ENCODE results near the gene CLPX.
A peak's percentile ranks its signal among the peaks of the same experiment; 100 is the strongest.
"Not testable (repeated sequence)": the region's sequence is repeated elsewhere in the genome, so short reads cannot be mapped to it uniquely, and the experiment has no call there.

The CLPX gene

DNA sequence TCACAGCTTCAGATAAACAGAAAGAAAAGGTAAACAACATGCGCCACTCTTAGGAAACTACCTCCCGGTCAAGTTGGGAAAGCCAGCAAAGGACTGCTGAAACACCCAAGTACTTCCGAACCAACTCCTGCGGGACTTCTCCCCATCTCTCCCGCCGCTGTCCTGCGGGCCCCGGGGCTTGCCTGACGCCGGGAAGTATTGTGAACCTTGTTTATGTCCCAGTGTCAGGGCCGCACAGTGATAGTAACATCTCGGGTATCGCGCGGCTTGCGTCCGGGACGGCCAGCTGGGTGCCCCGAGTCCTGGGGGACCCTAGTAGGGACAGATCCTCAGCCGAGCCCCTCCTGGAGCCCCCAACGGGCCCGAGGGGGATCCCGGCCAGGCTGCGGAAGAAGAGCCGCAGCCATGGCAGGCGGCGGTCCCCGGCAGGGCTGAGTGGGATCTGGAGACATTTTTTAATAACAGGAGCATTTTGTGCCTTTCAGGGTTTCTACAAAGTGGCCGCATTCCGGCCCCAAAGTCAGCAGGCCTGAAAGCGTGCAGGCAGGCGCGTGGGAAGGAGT, 756 bp downstream of the CLPX start:
- TF ChIP-seq, protein P1, sequence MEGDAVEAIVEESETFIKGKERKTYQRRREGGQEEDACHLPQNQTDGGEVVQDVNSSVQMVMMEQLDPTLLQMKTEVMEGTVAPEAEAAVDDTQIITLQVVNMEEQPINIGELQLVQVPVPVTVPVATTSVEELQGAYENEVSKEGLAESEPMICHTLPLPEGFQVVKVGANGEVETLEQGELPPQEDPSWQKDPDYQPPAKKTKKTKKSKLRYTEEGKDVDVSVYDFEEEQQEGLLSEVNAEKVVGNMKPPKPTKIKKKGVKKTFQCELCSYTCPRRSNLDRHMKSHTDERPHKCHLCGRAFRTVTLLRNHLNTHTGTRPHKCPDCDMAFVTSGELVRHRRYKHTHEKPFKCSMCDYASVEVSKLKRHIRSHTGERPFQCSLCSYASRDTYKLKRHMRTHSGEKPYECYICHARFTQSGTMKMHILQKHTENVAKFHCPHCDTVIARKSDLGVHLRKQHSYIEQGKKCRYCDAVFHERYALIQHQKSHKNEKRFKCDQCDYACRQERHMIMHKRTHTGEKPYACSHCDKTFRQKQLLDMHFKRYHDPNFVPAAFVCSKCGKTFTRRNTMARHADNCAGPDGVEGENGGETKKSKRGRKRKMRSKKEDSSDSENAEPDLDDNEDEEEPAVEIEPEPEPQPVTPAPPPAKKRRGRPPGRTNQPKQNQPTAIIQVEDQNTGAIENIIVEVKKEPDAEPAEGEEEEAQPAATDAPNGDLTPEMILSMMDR (IDR thresholded peaks at IDR 0.05; ENCODE audit: low read depth, low read length, missing control alignments) = no peak
- peak overlapping the region; percentile 76 for H3K4me3 ChIP-seq (ENCODE audit: low read depth, low read length)
- in situ Hi-C loops (cut with HindIII; ENCODE audit: low sequenced_read_pairs) = no loop called here
- no peak for DNase-seq (ENCODE audit: low read depth)

DNA sequence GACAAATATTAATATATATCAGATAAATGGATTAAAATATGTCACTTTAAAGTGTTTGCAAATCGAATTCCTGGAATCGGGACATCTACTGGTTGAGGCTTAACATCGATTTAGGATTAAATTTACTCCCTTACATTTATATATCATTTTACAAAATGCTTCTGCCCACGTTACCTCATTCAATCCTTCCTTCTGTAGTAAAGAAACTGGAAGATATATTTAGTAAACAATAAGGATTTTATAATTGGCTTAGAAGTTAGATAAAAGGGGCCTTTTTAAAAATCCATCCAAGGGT, 1.3 kb downstream of the CLPX start:
- TF ChIP-seq, protein P1 (IDR thresholded peaks at IDR 0.05; ENCODE audit: low read depth, low read length, missing control alignments) = no peak
- in situ Hi-C loops (cut with HindIII; ENCODE audit: low sequenced_read_pairs) = no loop called here
- no peak for DNase-seq (ENCODE audit: low read depth)
- peak overlapping the region; percentile 76 for H3K4me3 ChIP-seq (ENCODE audit: low read depth, low read length)

DNA sequence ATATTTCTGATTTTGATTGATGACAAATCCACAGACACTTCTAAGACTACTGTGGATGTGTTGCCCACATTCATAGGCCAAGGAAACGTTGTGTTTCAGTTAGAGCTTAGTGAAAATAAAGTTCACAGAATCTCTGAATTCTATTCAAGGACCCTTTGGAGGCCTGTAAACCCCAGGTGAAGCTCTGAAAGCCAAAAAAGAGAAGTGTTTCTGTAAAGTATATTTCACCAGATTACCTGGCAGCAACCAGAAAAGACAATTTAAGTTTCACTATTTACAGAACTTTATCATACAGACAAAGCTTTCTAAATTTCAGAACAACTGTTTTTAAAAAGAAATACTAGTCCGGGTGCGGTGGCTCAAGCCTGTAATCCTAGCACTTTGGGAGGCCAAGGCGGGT, 2.6 kb downstream of the CLPX start:
- no peak for DNase-seq (ENCODE audit: low read depth)
- in situ Hi-C loops (cut with HindIII; ENCODE audit: low sequenced_read_pairs) = no loop called here
- no peak overlapping the region for H3K4me3 ChIP-seq (ENCODE audit: low read depth, low read length)
- TF ChIP-seq, protein P1 (IDR thresholded peaks at IDR 0.05; ENCODE audit: low read depth, low read length, missing control alignments) = no peak

DNA sequence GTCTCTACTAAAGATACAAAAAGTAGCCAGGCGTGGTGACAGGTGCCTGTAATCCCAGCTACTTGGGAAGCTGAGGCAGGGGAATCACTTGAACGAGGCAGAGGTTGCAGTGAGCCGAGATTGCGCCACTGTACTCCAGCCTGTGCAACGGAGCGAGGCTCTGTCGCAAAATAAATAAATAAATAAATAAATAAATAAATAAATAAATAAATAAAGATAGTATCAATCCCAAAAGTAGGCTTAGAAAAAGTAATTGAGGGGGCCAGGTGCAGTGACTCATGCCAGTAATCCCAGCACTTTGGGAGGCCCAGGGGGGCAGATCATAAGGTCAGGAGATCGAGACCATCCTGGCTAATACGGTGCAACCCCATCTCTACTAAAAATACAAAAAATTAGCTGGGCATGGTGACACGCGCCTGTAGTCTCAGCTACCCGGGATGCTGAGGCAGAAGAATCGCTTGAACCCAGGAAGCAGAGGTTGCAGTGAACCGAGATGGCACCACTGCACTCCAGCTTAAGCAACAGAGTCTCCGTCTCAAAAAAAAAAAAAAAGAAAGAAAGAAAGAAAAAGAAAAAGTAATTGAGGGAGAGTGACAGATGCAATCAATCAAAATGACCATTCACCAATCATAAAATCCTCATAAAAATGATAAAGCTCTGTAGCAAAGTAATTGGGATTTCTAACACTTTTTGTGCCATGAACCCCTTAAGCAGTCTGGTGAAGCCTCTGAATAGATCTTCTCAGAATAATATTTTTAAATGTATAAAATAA, 3.4 kb downstream of the CLPX start:
- in situ Hi-C loops (cut with HindIII; ENCODE audit: low sequenced_read_pairs); DNase-seq (ENCODE audit: low read depth); H3K4me3 ChIP-seq (ENCODE audit: low read depth, low read length): not testable (repeated sequence)

DNA sequence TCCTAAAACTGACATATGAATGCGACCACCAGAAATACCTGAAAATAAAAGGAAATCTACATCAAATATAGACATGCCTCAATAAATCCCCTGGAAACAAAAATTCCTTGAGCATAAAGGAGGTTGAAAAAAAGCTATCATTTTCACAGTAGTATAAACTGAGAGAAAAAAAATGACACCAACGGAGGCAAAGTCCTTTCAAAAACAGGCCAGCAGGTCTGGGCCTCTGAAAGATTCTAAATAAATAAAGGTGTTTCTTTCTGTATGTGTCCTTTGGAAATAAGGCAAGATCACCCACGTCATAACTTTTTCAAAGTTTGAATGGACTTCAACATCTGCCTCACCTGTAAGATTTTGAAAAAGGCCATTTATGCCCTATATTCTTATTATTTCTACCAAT, 5.0 kb downstream of the CLPX start:
- in situ Hi-C loops (cut with HindIII; ENCODE audit: low sequenced_read_pairs) = no loop called here
- no peak overlapping the region for H3K4me3 ChIP-seq (ENCODE audit: low read depth, low read length)
- DNase-seq (ENCODE audit: low read depth) = no peak
- TF ChIP-seq, protein P1 (IDR thresholded peaks at IDR 0.05; ENCODE audit: low read depth, low read length, missing control alignments) = no peak

DNA sequence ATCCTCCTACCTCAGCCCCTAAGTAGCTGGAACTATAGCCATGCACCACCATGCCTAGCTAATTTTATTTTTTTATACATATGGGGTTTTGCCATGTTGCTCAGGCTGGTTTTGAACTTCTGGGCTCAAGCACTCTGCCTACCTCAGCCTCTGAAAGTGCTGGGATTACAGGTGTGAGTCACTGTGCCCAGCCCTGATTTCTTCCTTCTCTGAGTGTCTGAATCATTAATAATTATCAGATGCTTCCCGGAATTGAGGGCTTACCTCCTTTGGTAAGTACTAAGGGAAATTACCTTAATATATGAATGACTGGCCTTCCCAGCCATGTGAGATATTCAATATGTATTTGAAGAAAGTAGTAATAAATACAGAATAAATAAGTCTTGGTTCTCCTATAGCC, 7.2 kb downstream of the CLPX start:
- TF ChIP-seq, protein P1 (IDR thresholded peaks at IDR 0.05; ENCODE audit: low read depth, low read length, missing control alignments) = no peak
- H3K4me3 ChIP-seq (ENCODE audit: low read depth, low read length) = no peak overlapping the region
- in situ Hi-C loops (cut with HindIII; ENCODE audit: low sequenced_read_pairs) = no loop called here
- DNase-seq (ENCODE audit: low read depth) = no peak

DNA sequence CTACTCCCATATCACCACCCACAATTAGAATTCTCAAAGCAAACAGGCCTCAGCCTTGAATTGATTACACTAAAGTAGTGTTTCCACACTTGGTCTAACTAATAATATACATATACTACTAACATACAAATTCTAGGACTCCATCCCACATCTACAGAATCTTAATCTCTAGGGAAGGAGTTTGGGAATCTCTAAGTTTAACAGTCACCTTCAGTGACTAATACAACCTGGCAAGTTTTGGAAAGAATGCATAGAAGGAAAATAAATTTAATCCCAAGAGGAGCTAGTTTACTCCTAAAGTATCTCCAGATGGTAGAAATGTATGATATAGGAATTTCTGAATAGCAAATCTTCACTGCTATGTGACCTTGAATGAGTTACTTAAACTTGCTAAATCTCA, 9.1 kb downstream of the CLPX start:
- TF ChIP-seq, protein P1 (IDR thresholded peaks at IDR 0.05; ENCODE audit: low read depth, low read length, missing control alignments) = no peak
- DNase-seq (ENCODE audit: low read depth) = no peak
- H3K4me3 ChIP-seq (ENCODE audit: low read depth, low read length) = no peak overlapping the region
- in situ Hi-C loops (cut with HindIII; ENCODE audit: low sequenced_read_pairs) = no loop called here

Data from astrocyte of the cerebellum (primary cell).